Endothelial cell of umbilical vein (primary cell): ENCODE results near the gene GSK3A.
A peak's percentile ranks its signal among the peaks of the same experiment; 100 is the strongest.

Source experiments
- CTCF ChIP-seq, 2 donors: IDR thresholded peaks; 1 replicate in 1 of 2; 2 replicates in 1 of 2; pipeline ENCODE4 v1.5.1; 2011; ENCODE audit warnings: low read length in 2 of 2, mild to moderate bottlenecking in 2 of 2, moderate library complexity in 2 of 2, control low read depth in 1 of 2, inconsistent platforms in 1 of 2, low read depth in 1 of 2; ENCODE audit not compliant: insufficient read depth in 1 of 2; ENCODE audit errors: extremely low read depth in 1 of 2
- EZH2 ChIP-seq: IDR thresholded peaks from 2 replicates; pipeline ENCODE4 v1.6.1; 2012; ENCODE audit warnings: borderline replicate concordance, low read depth, mild to moderate bottlenecking, moderate library complexity, low read length, inconsistent platforms; ENCODE audit not compliant: severe bottlenecking
- JUN ChIP-seq: IDR thresholded peaks from 2 replicates; pipeline ENCODE4 v1.6.1; 2011; ENCODE audit warnings: borderline replicate concordance, low read depth; ENCODE audit not compliant: insufficient read length, insufficient read depth
- MAX ChIP-seq: IDR thresholded peaks from 2 replicates; pipeline ENCODE4 v1.6.1; 2011; ENCODE audit not compliant: insufficient read depth, insufficient read length
- MYC ChIP-seq: IDR thresholded peaks from one replicate; pipeline ENCODE4 v1.6.1; 2011; ENCODE audit warnings: mild to moderate bottlenecking, low read depth, low read length
- POLR2A ChIP-seq: IDR thresholded peaks from 2 replicates; pipeline ENCODE4 v1.6.1; 2012; ENCODE audit warnings: low read depth, mild to moderate bottlenecking, control low read depth, low read length
- POLR2AphosphoS5 ChIP-seq: IDR thresholded peaks from 2 replicates; pipeline ENCODE4 v1.6.1; 2012; ENCODE audit warnings: low read depth, mild to moderate bottlenecking, control low read depth, low read length, moderate library complexity; ENCODE audit not compliant: insufficient read depth

- TF ChIP-seq POLR2A (no peak), MAX (no peak), CTCF (IDR thresholded peaks at IDR 0.05; ENCODE audit: extremely low read depth in 1 of 2, insufficient read depth in 1 of 2, low read depth in 1 of 2, low read length in 2 of 2) (peak in 1 of 2 donors; percentile 9), MYC (no peak), EZH2 (no peak), JUN (no peak), POLR2AphosphoS5 (no peak)
These were observed 43.1 kb upstream of the GSK3A start for GRCh38 chr19:42285541-42285941.
